GM19328 (cell line): ENCODE data around the gene GTPBP3.
"Not testable (repeated sequence)": the region's sequence is repeated elsewhere in the genome, so short reads cannot be mapped to it uniquely, and the experiment has no call there.

Source experiments
- ATAC-seq: cut with Tn5 transposase; IDR thresholded peaks from one replicate; pipeline ENCODE4 v1.9.1; 2021; ENCODE audit warnings: mild to moderate bottlenecking, moderate library complexity; ENCODE audit not compliant: unreplicated experiment

GTPBP3 gene

GRCh38 chr19:17340871-17341357, 3.6 kb downstream of the GTPBP3 start:
- ATAC-seq = no peak

- no peak for ATAC-seq
These were observed 4.0 kb downstream of the GTPBP3 start for GRCh38 chr19:17341386-17341785.

- ATAC-seq = no peak
These were observed 4.5 kb downstream of the GTPBP3 start for GRCh38 chr19:17341845-17342244.

GRCh38 chr19:17346109-17346671, 8.8 kb downstream of the GTPBP3 start:
- ATAC-seq = no peak

DNA sequence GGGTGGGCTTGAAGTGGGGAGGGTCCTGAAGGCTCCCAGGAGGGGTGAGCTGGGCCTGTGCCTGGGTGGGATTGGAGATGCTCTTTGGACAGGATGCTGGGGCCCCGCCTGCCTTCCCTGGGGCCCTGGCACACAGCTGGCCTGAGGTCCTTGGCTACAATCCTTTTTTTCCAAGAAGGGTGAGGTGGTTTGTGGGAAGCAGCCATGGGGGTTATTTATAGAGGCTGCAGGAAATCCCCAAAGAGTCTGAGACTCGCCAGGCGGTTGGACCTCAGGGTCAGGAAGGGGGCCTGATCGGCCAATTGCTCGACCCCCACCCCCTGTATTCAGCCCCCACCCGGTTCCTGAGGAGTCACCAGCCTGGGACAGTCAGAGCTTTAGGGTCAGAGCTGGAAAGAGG, 10.0 kb downstream of the GTPBP3 start:
- ATAC-seq = no peak

GRCh38 chr19:17347877-17348276, 10.5 kb downstream of the GTPBP3 start:
- no peak for ATAC-seq

DNA sequence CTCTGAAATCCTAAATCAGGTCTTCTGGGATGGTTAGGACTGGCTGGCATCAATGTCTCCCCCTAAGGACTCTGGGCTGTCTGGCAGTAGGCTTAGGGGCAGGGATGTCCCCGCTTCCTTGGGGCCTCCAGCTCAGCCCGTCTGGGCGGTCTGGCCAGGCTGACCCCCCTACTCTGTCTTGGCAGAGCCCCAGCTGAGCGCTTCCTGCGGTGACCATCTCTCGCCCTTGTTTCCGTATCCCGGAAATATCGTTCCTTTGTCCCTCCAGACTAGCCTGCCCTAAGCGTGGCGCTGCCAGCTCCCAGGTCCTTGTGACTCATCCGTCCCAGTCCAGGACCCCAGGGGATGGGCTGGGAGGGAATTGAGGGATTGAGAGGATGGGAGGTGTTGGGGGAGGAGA, 11.3 kb downstream of the GTPBP3 start:
- ATAC-seq = no peak

DNA sequence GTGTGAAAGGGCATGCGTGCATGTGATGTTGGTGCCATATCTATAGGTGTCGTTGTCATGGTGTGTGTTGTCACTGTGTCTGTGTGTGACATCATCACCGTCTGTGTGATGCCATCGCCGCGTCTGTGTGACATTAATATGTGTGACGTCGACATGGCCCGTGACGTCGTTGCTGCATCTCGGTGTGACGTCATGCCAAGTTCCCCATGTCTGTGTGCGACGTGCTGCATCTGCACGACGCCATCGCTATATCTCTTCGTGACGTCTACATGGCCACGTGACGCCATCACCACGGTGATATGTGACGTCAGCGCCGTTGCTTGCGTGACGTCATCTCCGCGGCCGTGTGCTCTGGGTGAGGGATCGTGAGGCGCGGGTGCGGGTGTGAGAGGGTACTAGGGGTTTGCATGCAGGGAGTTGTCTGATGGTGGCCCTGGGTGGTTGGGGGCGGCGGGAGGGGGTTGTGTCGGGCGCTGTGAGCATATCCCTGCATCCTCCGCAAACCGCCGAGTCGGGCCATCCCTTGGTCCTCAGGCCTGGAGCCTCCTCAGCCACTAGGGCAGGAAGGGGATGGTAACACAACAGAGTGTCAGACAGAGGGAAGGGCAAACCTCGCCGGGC, 14.6 kb downstream of the GTPBP3 start:
- ATAC-seq = no peak

GRCh38 chr19:17352608-17353280, 15.4 kb downstream of the GTPBP3 start:
- ATAC-seq = no peak

- ATAC-seq = no peak
These were observed 16.0 kb downstream of the GTPBP3 start for GRCh38 chr19:17353386-17353785.

DNA sequence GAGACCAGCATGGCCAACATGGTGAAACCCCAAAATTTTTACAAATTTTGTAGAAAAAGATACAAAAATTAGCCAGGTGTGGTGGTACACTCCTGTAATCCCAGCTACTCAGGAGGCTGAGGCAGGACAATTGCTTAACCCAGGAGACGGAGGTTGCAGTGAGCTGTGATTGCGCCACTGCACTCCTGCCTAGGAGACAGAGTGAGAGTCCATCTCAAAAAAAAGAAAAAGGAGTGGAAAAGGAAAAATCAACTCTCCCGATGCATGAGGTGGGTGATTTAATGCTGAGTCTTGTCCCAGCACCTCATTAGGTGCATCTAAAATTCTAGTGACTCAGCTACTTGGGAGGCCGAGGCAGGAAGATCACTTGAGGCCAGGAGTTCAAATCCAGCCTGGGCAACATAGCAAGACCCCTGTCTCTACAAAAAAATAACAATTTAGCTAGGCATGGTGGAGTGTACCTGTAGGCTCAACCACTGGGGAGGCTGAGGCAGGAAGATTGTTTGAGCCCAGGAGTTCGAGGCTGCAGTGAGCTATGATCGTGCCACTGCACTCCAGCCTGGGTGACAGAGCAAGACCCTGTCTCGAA, 19.8 kb downstream of the GTPBP3 start:
- ATAC-seq = no peak

DNA sequence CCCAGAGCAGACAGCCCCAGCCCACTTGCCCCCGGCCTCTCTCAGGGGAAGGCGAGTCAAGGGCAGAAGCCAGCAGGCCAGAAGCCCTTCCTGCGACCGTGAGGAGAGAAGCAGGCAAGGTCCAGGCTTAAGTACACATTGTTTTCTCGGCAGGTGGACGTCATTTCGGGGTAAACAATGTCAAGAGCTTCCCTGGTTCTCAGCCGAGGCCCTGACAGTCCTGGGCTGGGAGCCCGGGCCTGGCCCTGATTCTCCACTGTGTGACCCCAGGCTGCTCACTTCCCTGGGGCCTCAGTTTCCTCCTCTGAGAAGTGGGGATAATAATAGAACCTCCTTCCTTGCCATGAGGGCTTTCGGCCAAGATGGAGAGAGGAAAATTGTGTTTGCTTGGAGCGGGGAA, 20.4 kb downstream of the GTPBP3 start:
- ATAC-seq = no peak

DNA sequence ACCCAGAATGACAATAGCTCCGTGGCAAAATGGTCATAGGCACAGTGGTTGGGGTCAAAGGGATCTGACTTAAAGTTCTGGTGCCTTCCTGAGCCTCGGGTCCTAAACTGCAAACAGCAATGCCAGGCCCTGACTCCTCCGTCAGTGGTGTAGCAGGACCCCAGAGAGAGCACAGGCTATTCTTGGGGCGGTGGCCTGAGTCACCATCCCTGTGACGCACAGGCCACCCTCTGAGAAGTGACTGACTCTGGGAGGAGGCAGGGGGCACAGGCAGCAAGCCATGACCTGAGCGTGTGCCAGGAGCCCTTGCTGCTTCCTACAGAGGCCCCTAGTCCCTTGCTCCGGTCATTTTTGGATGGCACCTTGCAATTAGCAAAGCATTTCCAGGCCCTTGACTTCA, 21.0 kb downstream of the GTPBP3 start:
- ATAC-seq = no peak

GRCh38 chr19:17359905-17360800, 22.8 kb downstream of the GTPBP3 start:
- ATAC-seq = no peak

- ATAC-seq = not testable (repeated sequence)
These were observed 26.7 kb downstream of the GTPBP3 start for GRCh38 chr19:17363852-17364605.

DNA sequence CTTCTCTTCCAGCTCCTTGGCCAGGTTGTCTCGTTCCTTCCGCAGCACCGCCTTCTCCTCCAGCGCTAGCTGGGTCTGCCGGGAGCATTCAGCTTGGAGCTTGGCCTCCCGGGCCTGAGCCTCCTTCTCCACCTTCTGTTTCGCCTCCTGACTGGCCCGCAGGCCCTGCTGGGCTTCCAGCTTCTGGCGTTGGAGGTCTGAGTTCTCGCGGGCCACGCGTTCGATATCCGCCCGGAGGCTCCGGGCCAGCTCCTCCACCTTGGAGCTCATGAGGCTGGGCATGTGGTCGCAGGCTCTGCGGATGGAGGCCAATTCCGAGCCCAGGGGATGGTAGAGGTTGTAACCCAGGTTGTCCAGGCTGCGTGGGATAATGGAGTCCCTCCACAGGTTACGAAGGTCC, 28.0 kb downstream of the GTPBP3 start:
- ATAC-seq = no peak

GRCh38 chr19:17370026-17370587, 32.8 kb downstream of the GTPBP3 start:
- ATAC-seq = peak; percentile 87

GRCh38 chr19:17376935-17377600, 39.7 kb downstream of the GTPBP3 start, which contains the start of gene PLVAP:
Gene PLVAP, minus strand, starts transcription at chr19:17377342. Its CDS starts 54 bp downstream, at chr19:17377288.
- no peak for ATAC-seq

GRCh38 chr19:17378271-17378670, 40.9 kb downstream of the GTPBP3 start:
- no peak for ATAC-seq
